GM18951 (cell line): ENCODE measurements around the gene KRI1.
"Not testable (repeated sequence)": the region's sequence is repeated elsewhere in the genome, so short reads cannot be mapped to it uniquely, and the experiment has no call there.

Source experiments
- POLR2A ChIP-seq: IDR thresholded peaks from 4 replicates; pipeline ENCODE4 v1.6.1; 2011; ENCODE audit warnings: mild to moderate bottlenecking; ENCODE audit not compliant: insufficient read length, insufficient read depth; ENCODE audit errors: extremely low read depth
- in situ Hi-C: fragments of 300-500 bp; cut with MboI; formaldehyde crosslinking; loops from one replicate; pipeline ENCODE4 v1.12.0; 2022; ENCODE audit warnings: low sequenced_read_pairs, mixed read lengths, inconsistent platforms; ENCODE audit not compliant: unreplicated experiment

Gene KRI1

DNA sequence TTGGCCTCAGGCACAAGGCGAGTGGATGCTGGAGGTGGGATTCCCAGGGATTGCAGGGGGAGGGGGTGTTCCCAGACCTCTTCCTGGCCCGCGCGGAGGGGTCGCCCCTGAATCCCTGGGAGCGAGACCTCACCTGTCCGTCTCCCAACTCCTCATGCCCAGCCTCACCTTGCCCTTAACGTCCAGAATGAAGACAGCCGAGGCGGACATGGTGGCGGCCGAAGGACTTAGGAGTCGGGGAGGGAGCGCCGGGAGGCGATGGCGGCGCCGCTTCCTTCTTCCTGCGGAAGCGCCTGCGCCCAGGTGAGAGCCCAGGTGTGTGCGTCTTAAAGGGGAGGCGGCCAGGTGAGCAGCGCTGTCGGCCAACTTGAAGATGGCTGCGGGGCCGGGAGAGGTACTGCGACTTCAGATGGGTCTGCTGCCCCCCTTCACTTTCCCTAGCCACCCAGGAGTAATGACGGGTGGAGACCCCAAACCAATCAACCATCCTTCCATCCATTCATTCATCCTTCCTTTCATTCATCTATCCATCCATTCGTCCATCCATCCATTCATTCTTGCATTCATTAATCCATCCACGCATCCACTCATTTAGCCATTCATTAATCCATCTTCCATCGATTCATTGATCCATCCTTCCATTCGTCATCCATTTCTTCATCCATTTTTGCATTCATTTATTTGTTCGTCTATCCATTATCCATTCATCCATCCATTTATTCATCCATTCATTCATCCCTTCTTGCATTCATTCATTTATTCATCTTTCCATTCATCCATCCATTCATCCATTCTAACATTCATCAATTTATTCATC lies 21.4 kb upstream of the KRI1 start, which contains the start of gene AP1M2:
TSS of gene AP1M2 (minus strand) at position 291 of the 817 bp plus-strand sequence. CDS start at position 210, 81 bp downstream.
- no peak for TF ChIP-seq POLR2A
- in situ Hi-C loops: no loop called here

DNA sequence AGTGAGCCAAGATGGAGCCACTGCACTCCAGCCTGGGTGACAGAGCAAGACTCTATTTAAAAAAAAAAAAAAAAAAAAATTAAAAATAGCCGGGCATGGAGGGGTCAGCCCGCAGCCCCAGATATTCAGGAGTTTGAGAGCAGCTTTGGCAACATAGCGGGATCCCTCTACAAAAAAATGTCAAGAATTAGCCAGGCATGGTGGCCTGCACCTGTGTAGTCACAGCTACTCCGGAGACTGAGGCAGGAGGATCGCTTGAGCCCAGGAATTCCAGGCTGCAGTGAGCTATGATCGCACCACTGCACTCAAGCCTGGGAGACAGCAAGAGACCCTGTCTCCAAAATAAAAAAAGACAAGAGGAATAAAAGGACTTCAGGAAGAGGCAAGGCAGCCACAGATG lies 20.6 kb upstream of the KRI1 start:
- TF ChIP-seq POLR2A: no peak
- in situ Hi-C loops: no loop called here

DNA sequence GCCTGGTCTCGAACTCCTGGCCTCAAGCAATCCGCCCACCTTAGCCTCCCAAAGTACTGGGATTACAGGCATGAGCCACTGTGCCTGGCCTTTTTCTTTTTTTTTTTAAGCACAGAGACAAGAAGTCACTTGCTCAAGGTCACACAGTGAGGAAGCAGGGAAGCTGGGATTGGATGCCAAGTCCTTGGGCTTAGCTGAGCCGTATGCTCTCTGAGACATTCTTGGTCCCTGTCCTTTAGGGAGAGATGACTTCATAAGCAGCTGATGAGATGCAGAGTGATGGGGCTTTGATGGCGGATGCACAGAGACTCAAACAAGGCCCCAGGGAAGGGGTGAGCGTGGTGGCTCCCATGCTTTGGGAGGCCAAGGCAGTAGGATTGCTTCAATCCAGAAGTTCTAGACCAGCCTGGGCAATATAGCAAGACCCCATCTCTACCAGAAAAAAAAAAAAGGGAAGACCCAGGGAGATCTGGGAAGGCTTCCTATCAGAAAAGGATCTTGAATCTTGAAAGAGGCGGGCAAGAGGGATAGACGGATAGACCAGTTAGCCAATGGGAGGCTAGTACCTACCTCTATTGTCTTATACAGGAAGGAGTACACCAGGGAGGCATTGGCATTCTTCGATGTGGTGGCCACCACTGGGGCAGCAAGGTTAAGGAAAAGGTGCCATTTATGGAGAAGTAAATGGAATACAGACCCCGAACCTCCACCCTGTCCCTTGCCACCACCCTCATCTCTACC lies 17.4 kb upstream of the KRI1 start:
- TF ChIP-seq POLR2A: no peak
- in situ Hi-C loops: loop anchor here (5.0 kb wide), 1 partner anchor 64 kb away; no protein-coding TSS in a partner anchor

DNA sequence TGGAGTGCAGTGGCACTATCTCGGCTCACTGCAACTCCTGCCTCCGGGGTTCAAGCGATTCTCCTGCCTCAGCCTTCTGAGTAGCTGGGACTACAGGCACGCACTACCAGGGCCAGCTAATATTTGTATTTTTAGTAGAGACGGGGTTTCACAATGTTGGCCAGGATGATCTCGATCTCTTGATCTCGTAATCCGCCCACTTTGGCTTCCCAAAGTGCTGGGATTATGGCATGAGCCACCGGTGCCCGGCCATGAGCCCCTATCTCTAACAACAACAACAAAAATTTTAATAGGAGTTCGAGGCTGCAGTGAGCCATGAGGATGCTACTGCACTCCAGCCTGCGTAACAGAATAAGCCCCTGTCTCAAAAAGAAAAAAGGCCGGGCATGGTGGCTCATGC lies 16.3 kb upstream of the KRI1 start:
- no peak for TF ChIP-seq POLR2A
- in situ Hi-C loops: loop anchor here (5.0 kb wide), 1 partner anchor 65 kb away; no protein-coding TSS in a partner anchor

DNA sequence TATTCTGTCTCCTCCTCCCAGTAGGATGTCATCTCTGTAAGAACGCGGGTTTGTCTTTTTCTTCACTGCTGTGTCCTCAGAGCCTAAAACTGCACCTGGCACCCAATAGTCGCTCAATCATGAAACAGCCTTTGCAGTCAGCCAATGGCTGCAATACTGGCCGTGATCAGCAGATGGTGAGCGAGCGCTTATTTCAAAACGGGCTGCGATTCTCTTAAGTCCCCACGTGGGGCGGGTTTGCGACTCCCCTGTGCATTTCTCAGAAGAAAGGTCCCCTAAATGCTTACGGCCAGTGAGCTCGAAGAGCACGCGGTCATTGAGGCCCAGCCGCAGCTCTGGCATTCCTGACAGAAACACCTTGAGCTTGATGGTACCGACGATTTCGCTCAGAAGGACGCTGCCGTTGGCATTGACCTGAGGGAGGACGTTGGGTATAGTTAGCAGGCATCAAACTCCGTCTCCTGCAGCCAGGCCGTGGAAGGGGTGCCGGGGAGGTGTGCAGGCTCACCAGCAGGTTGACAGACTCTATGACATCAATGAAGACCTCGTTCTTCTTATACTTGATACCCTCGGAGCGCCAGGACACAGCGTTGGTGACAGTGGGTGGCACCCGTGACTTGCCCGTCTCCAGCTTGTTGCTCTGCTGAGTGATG lies 15.3 kb upstream of the KRI1 start:
- no peak for TF ChIP-seq POLR2A
- in situ Hi-C loops: loop anchor here (5.0 kb wide), 1 partner anchor 66 kb away; no protein-coding TSS in a partner anchor

DNA sequence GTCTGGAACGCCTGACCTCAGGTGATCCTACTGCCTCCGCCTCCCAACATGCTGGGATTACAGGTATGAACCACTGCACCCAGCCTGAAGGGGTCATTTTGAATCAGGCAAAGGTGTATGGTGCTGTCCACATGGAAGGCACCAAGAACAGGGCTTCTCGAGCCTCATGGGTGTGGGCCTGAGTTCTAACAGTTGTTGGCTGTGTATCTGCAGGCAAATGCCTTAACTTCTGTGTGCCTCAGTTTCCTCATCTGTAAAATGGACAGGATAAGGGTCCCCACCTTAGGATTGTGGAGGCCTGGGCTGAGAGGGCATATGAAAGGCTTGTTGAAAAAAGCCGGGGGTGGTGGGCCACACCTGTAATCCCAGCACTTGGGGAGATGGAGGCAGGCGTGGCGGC lies 12.1 kb upstream of the KRI1 start:
- in situ Hi-C loops: no loop called here

DNA sequence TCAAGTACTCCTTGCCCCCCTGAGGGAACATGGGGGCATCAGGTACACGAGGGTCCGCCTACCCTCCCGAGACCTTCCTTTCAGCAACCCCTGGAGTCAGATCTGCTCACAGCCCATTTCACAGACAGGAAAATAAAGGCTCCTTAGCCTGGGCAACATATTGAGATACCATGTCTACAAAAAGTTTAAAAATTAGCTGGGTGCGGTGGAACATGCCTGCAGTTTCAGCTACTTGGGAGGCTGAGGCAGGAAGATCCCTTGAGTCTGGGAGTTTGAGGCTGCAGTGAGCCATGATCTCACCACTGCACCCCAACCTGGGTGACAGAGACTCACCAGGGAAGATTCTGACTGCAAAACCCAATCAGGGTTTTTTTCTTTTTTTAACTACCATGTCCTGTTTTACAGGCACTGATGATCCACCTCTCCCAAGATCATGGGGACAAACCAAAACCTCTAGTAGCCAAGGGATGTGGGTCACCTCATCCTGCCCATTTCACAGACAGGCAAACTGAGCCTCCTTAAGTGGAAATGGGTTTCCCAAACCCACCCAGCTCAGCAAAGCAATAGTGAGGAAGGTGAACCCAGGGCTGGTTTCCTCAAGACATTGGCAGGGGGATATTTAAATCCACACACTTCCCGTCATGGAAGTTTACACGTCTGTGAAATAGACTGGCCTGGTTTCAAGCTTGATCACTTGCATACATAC lies 9.4 kb upstream of the KRI1 start:
- no peak for TF ChIP-seq POLR2A
- in situ Hi-C loops: no loop called here

More for the DNA sequence above, 12.1 kb upstream of the KRI1 start:
- no peak for TF ChIP-seq POLR2A

DNA sequence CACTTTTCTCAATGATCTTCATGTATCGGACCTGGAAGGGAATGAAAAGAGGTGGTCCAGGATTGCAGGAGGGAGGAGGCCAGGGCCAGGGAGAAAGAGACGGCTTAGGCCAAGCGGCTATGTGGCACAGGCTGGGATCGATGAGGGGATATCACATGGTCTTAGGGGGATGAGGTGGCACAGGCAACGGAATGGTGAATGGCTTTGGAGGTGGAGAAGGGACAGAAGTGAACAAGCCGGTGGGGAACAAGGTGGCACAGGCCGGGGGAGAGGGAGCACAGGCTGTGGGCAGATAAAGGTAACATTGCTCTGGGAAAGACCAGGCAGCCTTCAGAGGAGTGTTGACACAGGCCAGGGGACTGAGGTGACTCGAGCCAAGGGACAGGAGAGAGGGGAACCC lies 8.7 kb upstream of the KRI1 start:
- TF ChIP-seq POLR2A: no peak
- in situ Hi-C loops: no loop called here

DNA sequence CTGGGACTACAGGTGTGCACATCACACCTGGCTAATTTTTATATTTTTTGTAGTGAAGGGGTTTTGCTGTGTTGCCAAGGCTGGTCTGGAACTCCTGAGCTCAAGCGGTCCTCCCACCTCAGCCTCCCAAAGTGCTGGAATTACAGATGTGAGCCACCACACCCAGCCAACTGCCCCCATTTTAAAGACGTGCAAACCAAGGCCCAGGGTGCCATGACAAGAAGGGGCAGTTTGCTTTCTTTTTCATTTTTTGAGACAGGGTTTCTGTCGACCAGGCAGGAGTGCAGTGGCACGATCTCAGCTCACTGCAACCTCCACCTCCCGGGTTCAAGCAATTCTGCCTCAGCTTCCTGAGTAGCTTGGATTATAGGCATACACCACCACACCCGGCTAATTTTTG lies 8.0 kb upstream of the KRI1 start:
- in situ Hi-C loops: not testable (repeated sequence)

DNA sequence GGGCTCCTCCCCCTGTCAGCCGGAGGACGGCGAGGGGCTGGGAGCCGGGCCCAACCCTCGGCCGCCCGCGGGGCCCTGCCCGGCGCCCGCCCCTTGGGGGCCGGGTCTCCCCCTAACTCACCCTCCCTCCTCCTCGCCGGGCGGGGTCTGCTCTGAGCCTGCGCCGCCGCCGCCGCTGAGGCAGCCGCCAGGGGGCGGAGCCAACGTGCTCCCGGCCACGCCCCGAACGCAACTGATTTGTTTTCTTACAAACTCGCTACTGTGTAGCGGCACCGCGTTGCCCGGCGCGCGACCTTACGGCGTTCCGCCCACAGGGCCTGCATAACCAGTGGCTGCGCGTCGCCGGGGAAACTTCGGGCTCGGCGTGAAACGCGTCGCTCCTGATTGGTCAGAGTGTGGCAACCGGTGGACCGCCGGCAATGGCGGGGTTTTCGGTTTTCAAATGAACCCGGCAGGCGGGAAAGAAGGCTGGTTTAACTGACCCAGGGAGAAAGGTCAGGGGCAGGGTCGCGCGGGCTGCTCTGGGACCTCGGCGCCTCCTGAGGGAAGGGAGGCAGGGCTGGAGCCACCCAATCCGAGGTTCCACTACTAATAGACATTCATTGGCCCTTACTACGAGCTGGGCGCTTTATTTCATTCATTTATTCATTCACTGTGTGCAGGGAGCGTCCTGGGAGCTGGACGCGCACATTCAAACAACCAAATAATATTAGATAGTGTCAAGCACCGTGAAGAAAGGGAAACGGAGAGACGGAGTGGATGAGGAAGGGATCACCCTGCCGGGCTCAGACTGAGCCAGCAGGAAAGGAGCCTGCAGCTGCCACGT lies 3.2 kb upstream of the KRI1 start, which contains the start of gene CDKN2D:
TSS of gene CDKN2D (minus strand) at position 154 of the 826 bp plus-strand sequence. CDS start 326 bp downstream, outside the sequence.
- in situ Hi-C loops: no loop called here
- TF ChIP-seq POLR2A: peak; percentile 51

DNA sequence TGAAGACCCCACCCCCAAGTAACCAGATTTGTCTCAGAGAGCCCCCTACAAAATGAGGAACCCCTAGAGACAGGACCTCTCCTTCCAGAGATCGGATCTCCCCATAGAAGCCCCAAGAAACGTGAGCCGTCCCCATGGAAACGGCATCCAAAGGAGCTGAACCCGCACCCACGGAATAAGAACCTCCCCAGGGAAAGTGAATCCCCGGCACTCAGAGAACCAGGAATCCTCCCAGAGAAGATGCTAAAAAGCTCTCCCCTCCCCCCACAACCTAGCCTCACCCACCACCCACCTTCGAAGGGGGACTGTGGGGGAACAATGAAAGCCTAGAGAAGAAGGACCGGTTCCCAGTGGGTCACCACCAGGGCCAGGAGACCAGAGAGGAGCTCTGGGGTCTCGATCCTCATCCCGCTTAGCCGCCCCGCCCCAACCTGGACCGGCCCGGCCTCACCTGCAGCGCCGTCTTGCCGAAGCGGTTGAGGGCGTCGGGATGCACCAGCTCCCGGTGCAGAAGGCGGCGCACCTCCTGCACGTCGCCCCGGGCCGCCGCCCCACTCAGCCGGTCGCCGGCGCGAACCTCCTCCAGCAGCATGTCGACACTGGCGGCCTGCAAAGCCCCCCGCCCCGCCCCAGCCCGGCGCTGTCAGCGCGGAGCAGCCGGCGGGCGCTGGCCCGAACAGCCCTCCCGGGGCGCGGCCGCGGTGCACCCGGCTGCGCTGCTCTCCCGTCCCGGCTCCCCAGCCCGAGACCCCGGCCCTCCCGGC lies 2.4 kb upstream of the KRI1 start:
- in situ Hi-C loops: no loop called here

More for the DNA sequence above, 2.4 kb upstream of the KRI1 start:
- no peak for TF ChIP-seq POLR2A
